ENCODE results near the gene ZDHHC20.

- TF ChIP-seq CTCF (IDR thresholded peaks at IDR 0.05) (no peak), POLR2A (IDR thresholded peaks at IDR 0.05) (no peak)
These were observed 45.3 kb upstream of the ZDHHC20 start for GRCh38 chr13:21504379-21504778.

All from lower leg skin (tissue), 3 donors.